Gastroesophageal sphincter (tissue), 3 donors: ENCODE data around the gene PANK4.

Experiments
- EP300 ChIP-seq: sonication (generic); formaldehyde crosslinking; IDR thresholded peaks from one replicate; pipeline ENCODE4 v1.6.1; 2017; ENCODE audit warnings: antibody characterized with exemption, mild to moderate bottlenecking
- POLR2A ChIP-seq, 2 donors: fragments of 450-650 bp; IDR thresholded peaks; one replicate each; pipeline ENCODE4 v1.6.1; 2017; ENCODE audit warnings: antibody characterized with exemption in 2 of 2, mild to moderate bottlenecking in 2 of 2, moderate library complexity in 1 of 2
- TF ChIP-seq, protein P1 (sequence below), 4 experiments: fragments of 200-600 bp in 2 of 4; fragments of 450-650 bp in 2 of 4; sonication (generic) in 1 of 4; IDR thresholded peaks; one replicate each; pipeline ENCODE4 v1.5.1; 2017 to 2019; ENCODE audit warnings: antibody characterized with exemption in 4 of 4, mild to moderate bottlenecking in 2 of 4, moderate library complexity in 2 of 4

DNA sequence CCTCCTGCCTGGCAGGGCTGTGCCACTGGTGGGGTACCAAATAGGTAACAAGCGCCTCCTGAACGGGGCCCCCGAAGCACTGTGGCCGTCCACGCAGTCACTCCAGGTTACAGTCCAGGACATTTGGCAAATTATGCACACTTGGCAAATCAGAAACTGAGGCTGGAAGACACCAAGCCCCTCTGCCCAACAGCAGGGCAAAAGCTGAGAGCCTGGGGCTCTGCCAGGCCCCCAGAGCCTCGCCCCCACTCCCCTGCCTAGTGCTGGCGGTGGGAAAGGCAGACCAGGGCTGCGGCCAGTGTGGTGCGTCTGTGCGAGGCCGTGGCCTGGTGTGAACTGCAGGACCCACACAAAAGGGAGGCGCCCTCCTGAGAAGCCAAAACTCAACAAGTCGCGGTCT is 9.4 kb downstream of the PANK4 start:
- TF ChIP-seq, protein P1, sequence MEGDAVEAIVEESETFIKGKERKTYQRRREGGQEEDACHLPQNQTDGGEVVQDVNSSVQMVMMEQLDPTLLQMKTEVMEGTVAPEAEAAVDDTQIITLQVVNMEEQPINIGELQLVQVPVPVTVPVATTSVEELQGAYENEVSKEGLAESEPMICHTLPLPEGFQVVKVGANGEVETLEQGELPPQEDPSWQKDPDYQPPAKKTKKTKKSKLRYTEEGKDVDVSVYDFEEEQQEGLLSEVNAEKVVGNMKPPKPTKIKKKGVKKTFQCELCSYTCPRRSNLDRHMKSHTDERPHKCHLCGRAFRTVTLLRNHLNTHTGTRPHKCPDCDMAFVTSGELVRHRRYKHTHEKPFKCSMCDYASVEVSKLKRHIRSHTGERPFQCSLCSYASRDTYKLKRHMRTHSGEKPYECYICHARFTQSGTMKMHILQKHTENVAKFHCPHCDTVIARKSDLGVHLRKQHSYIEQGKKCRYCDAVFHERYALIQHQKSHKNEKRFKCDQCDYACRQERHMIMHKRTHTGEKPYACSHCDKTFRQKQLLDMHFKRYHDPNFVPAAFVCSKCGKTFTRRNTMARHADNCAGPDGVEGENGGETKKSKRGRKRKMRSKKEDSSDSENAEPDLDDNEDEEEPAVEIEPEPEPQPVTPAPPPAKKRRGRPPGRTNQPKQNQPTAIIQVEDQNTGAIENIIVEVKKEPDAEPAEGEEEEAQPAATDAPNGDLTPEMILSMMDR (IDR thresholded peaks at IDR 0.05): no peak
- TF ChIP-seq EP300 (no peak), POLR2A (IDR thresholded peaks at IDR 0.05) (no peak)
